B cell (primary cell): ENCODE results near the gene ZNF229.

ENCODE experiments used
- EZH2 ChIP-seq: IDR thresholded peaks from 2 replicates; pipeline ENCODE4 v1.6.1; 2012; ENCODE audit warnings: borderline replicate concordance, low read depth, mild to moderate bottlenecking, moderate library complexity, low read length; ENCODE audit not compliant: insufficient read depth, poor library complexity, severe bottlenecking
- TF ChIP-seq, protein P1 (sequence below): fragments of 200-600 bp; IDR thresholded peaks from one replicate; pipeline ENCODE4 v1.8.0; 2022; ENCODE audit warnings: antibody characterized with exemption, mild to moderate bottlenecking

DNA sequence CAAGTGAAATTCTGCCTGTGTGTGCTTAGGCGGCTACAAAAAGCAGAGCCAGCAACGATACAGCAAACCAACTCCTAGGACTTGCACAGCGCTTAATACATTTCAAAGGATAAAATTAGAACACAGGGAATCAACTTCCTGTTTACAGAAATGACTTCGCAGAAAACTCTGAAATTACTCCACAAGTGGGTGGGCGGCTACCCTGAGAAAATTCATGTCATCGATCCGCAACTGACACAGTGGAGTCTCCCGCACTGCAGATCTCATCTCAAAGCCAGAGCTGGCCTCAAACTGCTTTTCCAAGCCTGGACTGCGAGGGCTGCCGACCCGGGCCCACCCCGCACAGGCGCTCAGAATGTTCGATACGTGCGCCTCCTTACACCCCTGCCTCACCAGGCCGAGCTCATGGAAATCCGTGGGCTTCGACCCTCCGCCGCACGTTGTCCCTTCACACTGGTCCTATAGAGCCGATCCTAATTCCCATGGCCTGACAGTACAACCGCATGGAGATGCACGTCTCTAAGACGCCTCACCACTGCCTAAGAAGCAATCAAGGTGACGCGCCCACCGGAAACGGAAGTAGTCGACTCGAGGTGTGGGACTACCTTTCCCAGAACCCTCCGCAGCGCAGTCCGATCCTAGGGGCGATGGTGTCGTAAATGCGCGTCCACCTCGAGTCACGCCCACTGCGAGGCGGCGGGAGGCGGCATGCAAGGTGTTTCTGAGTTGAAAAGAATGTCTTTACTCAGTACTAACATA lies at the start of gene ZNF229:
- TF ChIP-seq, protein P1, sequence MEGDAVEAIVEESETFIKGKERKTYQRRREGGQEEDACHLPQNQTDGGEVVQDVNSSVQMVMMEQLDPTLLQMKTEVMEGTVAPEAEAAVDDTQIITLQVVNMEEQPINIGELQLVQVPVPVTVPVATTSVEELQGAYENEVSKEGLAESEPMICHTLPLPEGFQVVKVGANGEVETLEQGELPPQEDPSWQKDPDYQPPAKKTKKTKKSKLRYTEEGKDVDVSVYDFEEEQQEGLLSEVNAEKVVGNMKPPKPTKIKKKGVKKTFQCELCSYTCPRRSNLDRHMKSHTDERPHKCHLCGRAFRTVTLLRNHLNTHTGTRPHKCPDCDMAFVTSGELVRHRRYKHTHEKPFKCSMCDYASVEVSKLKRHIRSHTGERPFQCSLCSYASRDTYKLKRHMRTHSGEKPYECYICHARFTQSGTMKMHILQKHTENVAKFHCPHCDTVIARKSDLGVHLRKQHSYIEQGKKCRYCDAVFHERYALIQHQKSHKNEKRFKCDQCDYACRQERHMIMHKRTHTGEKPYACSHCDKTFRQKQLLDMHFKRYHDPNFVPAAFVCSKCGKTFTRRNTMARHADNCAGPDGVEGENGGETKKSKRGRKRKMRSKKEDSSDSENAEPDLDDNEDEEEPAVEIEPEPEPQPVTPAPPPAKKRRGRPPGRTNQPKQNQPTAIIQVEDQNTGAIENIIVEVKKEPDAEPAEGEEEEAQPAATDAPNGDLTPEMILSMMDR, result no peak
- no peak for TF ChIP-seq EZH2
